WTC11 (cell line): ENCODE data around the gene POGK.

ENCODE experiments used
- EMX1 ChIP-seq: fragments of 250-450 bp; sonication (Bioruptor Pico); IDR thresholded peaks from 2 replicates; pipeline ENCODE4 v1.8.0; 2021; ENCODE audit warnings: mild to moderate bottlenecking
- TF ChIP-seq, protein P1 (sequence below): fragments of 200-600 bp; IDR thresholded peaks from 2 replicates; pipeline ENCODE4 v1.8.0; 2022; ENCODE audit warnings: antibody characterized with exemption

DNA sequence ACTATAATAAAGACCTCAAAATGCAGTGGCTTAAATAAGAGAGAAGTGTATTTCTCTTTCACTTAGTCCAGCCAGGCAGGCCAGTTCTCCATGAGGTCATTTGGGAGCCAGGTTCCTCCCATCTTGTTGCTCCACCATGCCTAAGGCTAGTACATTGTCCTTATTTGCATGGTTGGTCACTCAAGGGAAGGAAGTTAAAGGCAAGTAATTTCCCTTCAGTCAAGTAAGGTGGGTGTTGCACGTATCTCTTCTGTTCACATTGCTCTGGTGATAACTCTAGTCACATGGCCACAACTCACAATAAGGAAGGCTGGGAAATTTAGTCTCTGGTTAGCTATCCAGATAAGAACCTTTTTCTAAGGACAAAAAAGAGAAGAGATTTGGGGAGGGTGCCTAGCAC lies 64.0 kb downstream of the POGK start:
- TF ChIP-seq, protein P1, sequence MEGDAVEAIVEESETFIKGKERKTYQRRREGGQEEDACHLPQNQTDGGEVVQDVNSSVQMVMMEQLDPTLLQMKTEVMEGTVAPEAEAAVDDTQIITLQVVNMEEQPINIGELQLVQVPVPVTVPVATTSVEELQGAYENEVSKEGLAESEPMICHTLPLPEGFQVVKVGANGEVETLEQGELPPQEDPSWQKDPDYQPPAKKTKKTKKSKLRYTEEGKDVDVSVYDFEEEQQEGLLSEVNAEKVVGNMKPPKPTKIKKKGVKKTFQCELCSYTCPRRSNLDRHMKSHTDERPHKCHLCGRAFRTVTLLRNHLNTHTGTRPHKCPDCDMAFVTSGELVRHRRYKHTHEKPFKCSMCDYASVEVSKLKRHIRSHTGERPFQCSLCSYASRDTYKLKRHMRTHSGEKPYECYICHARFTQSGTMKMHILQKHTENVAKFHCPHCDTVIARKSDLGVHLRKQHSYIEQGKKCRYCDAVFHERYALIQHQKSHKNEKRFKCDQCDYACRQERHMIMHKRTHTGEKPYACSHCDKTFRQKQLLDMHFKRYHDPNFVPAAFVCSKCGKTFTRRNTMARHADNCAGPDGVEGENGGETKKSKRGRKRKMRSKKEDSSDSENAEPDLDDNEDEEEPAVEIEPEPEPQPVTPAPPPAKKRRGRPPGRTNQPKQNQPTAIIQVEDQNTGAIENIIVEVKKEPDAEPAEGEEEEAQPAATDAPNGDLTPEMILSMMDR, result no peak
- no peak for TF ChIP-seq EMX1 (CRISPR knock-in tag)
